HepG2 (cell line): ENCODE data around the gene FAM83G. TPM values are rescaled to one million over a fixed set of nuclear protein-coding genes. Genes with fewer than 3 reads are reported as not detected.

Experiments
- ERF ChIP-seq: IDR thresholded peaks from 2 replicates; pipeline ENCODE4 v1.6.1; 2018; ENCODE audit warnings: missing biosample characterization, missing genetic modification reagents
- JARID2 ChIP-seq: sonication (generic); formaldehyde crosslinking; IDR thresholded peaks from 2 replicates; pipeline ENCODE4 v1.8.1; 2023; ENCODE audit warnings: missing genetic modification reagents, inconsistent platforms; ENCODE audit not compliant: insufficient replicate concordance
- KLF9 ChIP-seq: IDR thresholded peaks from 2 replicates; pipeline ENCODE4 v1.6.1; 2016; ENCODE audit warnings: low read depth
- MIER3 ChIP-seq: IDR thresholded peaks from 2 replicates; pipeline ENCODE4 v1.6.1; 2016; ENCODE audit warnings: missing compliant biosample characterization, borderline replicate concordance
- MTA3 ChIP-seq: sonication (generic); formaldehyde crosslinking; IDR thresholded peaks from 2 replicates; pipeline ENCODE4 v1.4.0; 2020; ENCODE audit warnings: missing genetic modification reagents
- MTERF4 ChIP-seq: sonication (generic); formaldehyde crosslinking; IDR thresholded peaks from 2 replicates; pipeline ENCODE4 v1.8.0; 2023; ENCODE audit warnings: mild to moderate bottlenecking, missing genetic modification reagents
- MYNN ChIP-seq: sonication (generic); formaldehyde crosslinking; IDR thresholded peaks from 2 replicates; pipeline ENCODE4 v1.4.0; 2020; ENCODE audit warnings: mild to moderate bottlenecking, low read depth, missing genetic modification reagents
- PHF21A ChIP-seq: sonication (generic); formaldehyde crosslinking; IDR thresholded peaks from 2 replicates; pipeline ENCODE4 v1.5.0; 2020; ENCODE audit warnings: mild to moderate bottlenecking, missing genetic modification reagents
- PRMT3 ChIP-seq: sonication (generic); formaldehyde crosslinking; IDR thresholded peaks from 2 replicates; pipeline ENCODE4 v1.8.1; 2022; ENCODE audit warnings: low read depth, mild to moderate bottlenecking, moderate library complexity, missing genetic modification reagents, borderline replicate concordance
- RAD51 ChIP-seq: fragments of 450-650 bp; IDR thresholded peaks from 2 replicates; pipeline ENCODE4 v1.6.1; 2016; ENCODE audit warnings: borderline replicate concordance
- RNF2 ChIP-seq: fragments of 450-650 bp; conservative IDR thresholded peaks from 2 replicates; pipeline ENCODE4 v1.6.1; 2016; ENCODE audit warnings: low read depth
- RXRA ChIP-seq: sonication (generic); formaldehyde crosslinking; IDR thresholded peaks from 2 replicates; pipeline ENCODE4 v1.5.1; 2020; ENCODE audit warnings: missing genetic modification reagents
- SETDB1 ChIP-seq: sonication (generic); formaldehyde crosslinking; IDR thresholded peaks from 2 replicates; pipeline ENCODE4 v1.5.1; 2020; ENCODE audit warnings: missing genetic modification reagents, mild to moderate bottlenecking, borderline replicate concordance
- SNAPC4 ChIP-seq: sonication (generic); formaldehyde crosslinking; IDR thresholded peaks from 2 replicates; pipeline ENCODE4 v1.4.0; 2020; ENCODE audit warnings: mild to moderate bottlenecking, missing genetic modification reagents
- SRY ChIP-seq: sonication (generic); formaldehyde crosslinking; IDR thresholded peaks from 2 replicates; pipeline ENCODE4 v1.8.0; 2022; ENCODE audit warnings: mild to moderate bottlenecking, missing genetic modification reagents
- TGIF2 ChIP-seq: IDR thresholded peaks from 2 replicates; pipeline ENCODE4 v1.6.1; 2016; ENCODE audit warnings: control low read depth, missing compliant biosample characterization
- TP53 ChIP-seq: sonication (generic); formaldehyde crosslinking; conservative IDR thresholded peaks from 2 replicates; pipeline ENCODE4 v1.4.0; 2020; ENCODE audit warnings: missing genetic modification reagents
- ZBTB26 ChIP-seq: IDR thresholded peaks from 2 replicates; pipeline ENCODE4 v1.6.1; 2016; ENCODE audit warnings: missing compliant biosample characterization, missing genetic modification reagents, borderline replicate concordance
- ZFY ChIP-seq: sonication (generic); formaldehyde crosslinking; IDR thresholded peaks from 2 replicates; pipeline ENCODE4 v1.4.0; 2020; ENCODE audit warnings: missing genetic modification reagents
- ZNF3 ChIP-seq: IDR thresholded peaks from 2 replicates; pipeline ENCODE4 v1.7.0; 2017; ENCODE audit warnings: inconsistent platforms
- ZNF383 ChIP-seq: sonication (generic); formaldehyde crosslinking; IDR thresholded peaks from 2 replicates; pipeline ENCODE4 v1.4.0; 2020; ENCODE audit warnings: missing genetic modification reagents, mild to moderate bottlenecking, borderline replicate concordance
- ZNF546 ChIP-seq: sonication (generic); formaldehyde crosslinking; conservative IDR thresholded peaks from 2 replicates; pipeline ENCODE4 v1.8.1; 2023; ENCODE audit warnings: mild to moderate bottlenecking, missing genetic modification reagents
- polyA plus RNA-seq, 8 experiments: library from polyadenylated mRNA; depleted of rRNA in 3 of 8; stranded (reverse) in 7 of 8; unstranded in 1 of 8; fragments of >200 nt; fragmentation: Illumina TruSeq in 4 of 8; extraction: Trizol in 4 of 8; gene quantifications; 2 replicates each; pipeline versions ENCODE4 v1.2.1 to v1.2.3, GENCODE V29; 2011 to 2016; ENCODE audit warnings: low read depth in 4 of 8, missing spikeins in 1 of 8, mixed read lengths in 1 of 8; ENCODE audit not compliant: insufficient read depth in 1 of 8
- total RNA-seq, 5 experiments: library from RNA; depleted of rRNA; stranded (reverse); fragments of >200 nt; fragmentation: Illumina TruSeq; extraction: Trizol; gene quantifications; 2 replicates each; pipeline ENCODE4 v1.2.3, GENCODE V29; 2016; ENCODE audit warnings: low read depth in 1 of 5
- TF ChIP-seq, protein P1 (sequence below): sonication (generic); formaldehyde crosslinking; IDR thresholded peaks from 2 replicates; pipeline ENCODE4 v1.8.0; 2022; ENCODE audit warnings: missing genetic modification reagents, low read depth, mild to moderate bottlenecking, borderline replicate concordance

Gene FAM83G
- total and polyA plus RNA-seq, 2 of the 13 experiments (the other 11 are each of a cell fraction or from before 2014, with no cell fraction given): 13.7 to 18.6 TPM

GRCh38 chr17:19010729-19011505, 6.4 kb upstream of the FAM83G start (continued):
- TF ChIP-seq ZBTB26 (CRISPR knock-in tag) (no peak), JARID2 (CRISPR knock-in tag) (no peak), RAD51 (no peak), RNF2 (no peak), RXRA (CRISPR knock-in tag) (peak; percentile 32; the same call in 1 of the 2 replicates), MTERF4 (CRISPR knock-in tag) (no peak), ZNF383 (CRISPR knock-in tag) (no peak), MYNN (CRISPR knock-in tag) (no peak), SETDB1 (CRISPR knock-in tag) (no peak), ZNF546 (CRISPR knock-in tag) (no peak), PRMT3 (CRISPR knock-in tag) (no peak), KLF9 (CRISPR knock-in tag) (no peak), ZNF3 (CRISPR knock-in tag) (no peak), ERF (CRISPR knock-in tag) (no peak), SNAPC4 (CRISPR knock-in tag) (no peak), MTA3 (CRISPR knock-in tag) (no peak), MIER3 (CRISPR knock-in tag) (no peak), SRY (CRISPR knock-in tag) (no peak), PHF21A (CRISPR knock-in tag) (peak; percentile 67; the same call in 1 of the 2 replicates), TP53 (CRISPR knock-in tag) (no peak), ZFY (CRISPR knock-in tag) (peak; percentile 39), TGIF2 (no peak)
- TF ChIP-seq, protein P1, sequence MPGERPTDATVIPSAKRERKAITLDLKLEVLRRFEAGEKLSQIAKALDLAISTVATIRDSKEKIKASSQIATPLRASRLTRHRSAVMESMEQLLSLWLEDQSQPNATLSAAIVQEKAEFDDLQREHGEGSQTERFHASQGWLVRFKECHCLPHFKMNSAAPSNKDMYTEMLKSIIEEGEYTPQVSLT (CRISPR knock-in tag): no peak
